Thoracic aorta (tissue), 2 donors: ENCODE measurements around the gene CFAP97D2. TPM values are rescaled to one million over a fixed set of nuclear protein-coding genes. Genes with fewer than 3 reads are reported as not detected.

Source experiments
- ATAC-seq: fragments of 150-250 bp; one replicate; pipeline ENCODE4 v1.8.0; 2017; ENCODE audit warnings: low read depth; ENCODE audit not compliant: insufficient number of reproducible peaks, low FRiP score
- DNase-seq: peaks from one replicate; pipeline ENCODE4 v3.0.0-alpha.2; 2020; ENCODE audit warnings: low spot score
- H3K27ac ChIP-seq, 2 donors: fragments of 200-600 bp; sonication (generic); 1 replicate in 1 of 2; 2 replicates in 1 of 2; pipeline ENCODE4 v1.5.1; 2016; ENCODE audit warnings: mild to moderate bottlenecking in 2 of 2, moderate library complexity in 2 of 2
- H3K27me3 ChIP-seq: fragments of 200-600 bp; sonication (generic); replicated peaks from 2 replicates; pipeline ENCODE4 v1.6.0; 2016; ENCODE audit warnings: mild to moderate bottlenecking; ENCODE audit not compliant: insufficient read depth
- H3K36me3 ChIP-seq: fragments of 200-600 bp; sonication (generic); one replicate; pipeline ENCODE4 v1.5.1; 2016
- H3K4me1 ChIP-seq, 2 donors: fragments of 200-600 bp; sonication (generic); 1 replicate in 1 of 2; 2 replicates in 1 of 2; pipeline versions ENCODE4 v1.5.1 to v1.6.0; 2016; ENCODE audit warnings: low read depth in 2 of 2, mild to moderate bottlenecking in 1 of 2; ENCODE audit not compliant: control insufficient read depth in 1 of 2
- H3K4me3 ChIP-seq: fragments of 200-600 bp; sonication (generic); 2 replicates; pipeline ENCODE4 v1.5.1; 2016; ENCODE audit warnings: mild to moderate bottlenecking
- H3K9me3 ChIP-seq: fragments of 200-600 bp; sonication (generic); 2 replicates; pipeline ENCODE4 v1.5.1; 2016
- total RNA-seq, 2 donors: library from RNA; depleted of rRNA; stranded (reverse); fragments of >200 nt; gene quantifications; one replicate each; pipeline versions ENCODE4 v1.1.0 to v1.2.3, GENCODE V29; 2016
- TF ChIP-seq, protein P1 (sequence below): fragments of 200-600 bp; sonication (generic); IDR thresholded peaks from one replicate; pipeline ENCODE4 v1.5.1; 2019; ENCODE audit warnings: antibody characterized with exemption

CFAP97D2 gene
- total RNA-seq, 2 donors from 2014 or later: not detected

DNA sequence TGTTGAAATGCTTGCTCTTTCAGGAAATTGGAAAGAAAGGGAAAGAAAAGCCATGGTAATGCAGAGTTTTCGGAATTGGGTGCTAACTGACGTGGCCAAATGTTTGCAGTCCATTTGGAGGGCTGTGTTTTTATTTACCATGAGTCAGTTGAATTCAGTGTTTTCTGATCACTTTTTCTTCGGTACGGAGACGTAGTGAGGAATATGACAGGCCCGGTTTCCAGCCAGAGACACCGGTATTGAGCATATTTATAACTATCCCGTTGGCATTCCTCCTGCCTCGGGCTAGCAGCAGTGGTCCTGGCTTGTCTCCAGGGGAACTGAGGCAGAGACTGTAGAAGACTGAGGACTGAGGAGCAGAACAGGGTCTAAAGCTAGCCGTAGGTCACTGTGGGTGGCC, 56.6 kb downstream of the CFAP97D2 start:
- TF ChIP-seq, protein P1, sequence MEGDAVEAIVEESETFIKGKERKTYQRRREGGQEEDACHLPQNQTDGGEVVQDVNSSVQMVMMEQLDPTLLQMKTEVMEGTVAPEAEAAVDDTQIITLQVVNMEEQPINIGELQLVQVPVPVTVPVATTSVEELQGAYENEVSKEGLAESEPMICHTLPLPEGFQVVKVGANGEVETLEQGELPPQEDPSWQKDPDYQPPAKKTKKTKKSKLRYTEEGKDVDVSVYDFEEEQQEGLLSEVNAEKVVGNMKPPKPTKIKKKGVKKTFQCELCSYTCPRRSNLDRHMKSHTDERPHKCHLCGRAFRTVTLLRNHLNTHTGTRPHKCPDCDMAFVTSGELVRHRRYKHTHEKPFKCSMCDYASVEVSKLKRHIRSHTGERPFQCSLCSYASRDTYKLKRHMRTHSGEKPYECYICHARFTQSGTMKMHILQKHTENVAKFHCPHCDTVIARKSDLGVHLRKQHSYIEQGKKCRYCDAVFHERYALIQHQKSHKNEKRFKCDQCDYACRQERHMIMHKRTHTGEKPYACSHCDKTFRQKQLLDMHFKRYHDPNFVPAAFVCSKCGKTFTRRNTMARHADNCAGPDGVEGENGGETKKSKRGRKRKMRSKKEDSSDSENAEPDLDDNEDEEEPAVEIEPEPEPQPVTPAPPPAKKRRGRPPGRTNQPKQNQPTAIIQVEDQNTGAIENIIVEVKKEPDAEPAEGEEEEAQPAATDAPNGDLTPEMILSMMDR: no peak
- H3K27ac ChIP-seq: peak overlapping the region in 1 of 2 donors; percentile 72
- DNase-seq (no peak), ATAC-seq (no peak)
- no peaks in the 10 kb centered on the region for H3K27me3 ChIP-seq
- no peaks in the 10 kb centered on the region for H3K9me3 ChIP-seq
- H3K4me3 ChIP-seq: peak overlapping the region; percentile 96
- H3K4me1 ChIP-seq: peaks cover 8 to 9% of the 10 kb centered on the region in 2 donors
- peaks cover 31% of the 10 kb centered on the region for H3K36me3 ChIP-seq

DNA sequence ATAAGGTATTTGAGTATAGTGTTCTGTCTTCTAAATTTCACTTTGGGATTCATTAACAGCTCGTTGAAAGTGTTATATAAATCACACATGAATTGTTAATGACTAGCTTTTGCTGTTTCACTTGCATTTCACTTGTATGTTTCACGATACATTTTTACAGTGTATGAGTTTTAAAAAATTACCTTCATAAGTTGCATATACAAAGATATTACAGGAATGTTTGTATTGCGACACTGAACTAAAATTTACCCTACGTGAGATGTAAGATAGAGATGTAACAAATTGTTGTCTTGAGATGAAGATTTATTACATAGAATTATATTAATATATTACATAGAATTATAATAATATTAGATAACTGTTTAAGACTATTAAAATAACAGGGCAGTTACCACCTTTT, 57.2 kb downstream of the CFAP97D2 start:
- DNase-seq (no peak), ATAC-seq (no peak)
- H3K4me1 ChIP-seq: peaks cover 8 to 9% of the 10 kb centered on the region in 2 donors
- no peaks in the 10 kb centered on the region for H3K9me3 ChIP-seq
- H3K27ac ChIP-seq: no peak overlapping the region
- peak overlapping the region; percentile 96 for H3K4me3 ChIP-seq
- peaks cover 37% of the 10 kb centered on the region for H3K36me3 ChIP-seq
- TF ChIP-seq, protein P1: no peak
- H3K27me3 ChIP-seq: no peaks in the 10 kb centered on the region

GRCh38 chr13:114237415-114238112, 58.5 kb downstream of the CFAP97D2 start:
- no peaks in the 10 kb centered on the region for H3K9me3 ChIP-seq
- ATAC-seq: no peak

GRCh38 chr13:114241918-114242317, 62.9 kb downstream of the CFAP97D2 start:
- no peak overlapping the region for H3K4me3 ChIP-seq
- ATAC-seq (no peak), DNase-seq (no peak)
- no peak overlapping the region for H3K27ac ChIP-seq
- H3K4me1 ChIP-seq: no peaks in the 10 kb centered on the region
- TF ChIP-seq, protein P1: no peak
- peaks cover 83% of the 10 kb centered on the region for H3K36me3 ChIP-seq
- H3K9me3 ChIP-seq: no peaks in the 10 kb centered on the region
- H3K27me3 ChIP-seq: no peaks in the 10 kb centered on the region

More at GRCh38 chr13:114237415-114238112, 58.5 kb downstream of the CFAP97D2 start:
- no peak for DNase-seq
- Histone ChIP-seq H3K4me1 (peaks cover 8 to 9% of the 10 kb centered on the region in 2 donors), H3K4me3 (no peak overlapping the region), H3K27ac (no peak overlapping the region), H3K27me3 (no peaks in the 10 kb centered on the region), H3K36me3 (peaks cover 50% of the 10 kb centered on the region)
- TF ChIP-seq, protein P1: no peak

DNA sequence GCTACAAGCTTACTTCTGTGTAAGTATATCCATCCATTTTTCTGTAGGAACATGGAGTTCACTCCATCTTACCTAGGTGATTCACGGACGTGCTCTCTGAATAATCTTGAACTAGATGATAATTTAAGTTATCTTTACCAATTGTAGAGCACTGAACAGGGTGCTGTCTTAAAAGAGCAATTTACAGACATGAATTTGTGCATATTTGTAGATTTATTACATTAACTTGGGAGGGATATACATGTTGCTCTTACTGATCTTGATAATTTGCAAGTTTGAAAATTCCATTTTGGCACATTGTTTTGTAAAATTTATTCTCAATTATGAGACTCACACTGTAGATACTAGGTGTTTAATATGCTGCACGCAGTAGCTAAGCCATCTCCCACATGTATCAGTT, 64.9 kb downstream of the CFAP97D2 start:
- Histone ChIP-seq H3K27ac (no peak overlapping the region), H3K27me3 (no peaks in the 10 kb centered on the region), H3K4me1 (no peaks in the 10 kb centered on the region), H3K4me3 (no peak overlapping the region), H3K36me3 (peaks cover 84% of the 10 kb centered on the region), H3K9me3 (no peaks in the 10 kb centered on the region)
- ATAC-seq (no peak), DNase-seq (no peak)
- TF ChIP-seq, protein P1: no peak
